Measurements from ENCODE around the gene POMP.

DNA sequence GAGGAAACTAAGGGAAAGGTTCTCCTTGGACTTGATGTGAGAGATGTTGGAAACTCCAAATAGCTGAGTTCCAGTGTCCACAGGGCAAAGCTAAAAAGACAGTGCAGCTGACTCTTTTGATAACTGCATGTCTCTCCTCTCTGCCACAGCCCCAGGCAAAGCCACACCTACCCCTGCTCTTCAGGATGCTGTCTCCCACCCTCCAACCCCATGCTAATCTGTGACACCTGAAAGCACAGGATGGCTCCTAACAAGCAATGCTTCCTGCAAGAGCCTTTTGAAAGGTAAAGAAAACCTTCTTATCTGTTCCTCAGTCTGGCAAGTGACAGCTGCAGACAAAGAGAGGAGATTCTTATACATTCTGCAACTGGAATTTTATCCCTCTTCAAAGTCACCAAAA, 45.4 kb downstream of the POMP start:
- TF ChIP-seq CTCF (IDR thresholded peaks at IDR 0.05) (no peak), TCF7L2 (IDR thresholded peaks at IDR 0.05; ENCODE audit: low read depth, low read length) (no peak), SIN3A (IDR thresholded peaks at IDR 0.05; ENCODE audit: borderline replicate concordance, insufficient read depth, low read depth, low read length) (no peak), POLR2AphosphoS5 (IDR thresholded peaks at IDR 0.05; ENCODE audit: low read depth, low read length) (no peak)
- TF ChIP-seq, protein P1, sequence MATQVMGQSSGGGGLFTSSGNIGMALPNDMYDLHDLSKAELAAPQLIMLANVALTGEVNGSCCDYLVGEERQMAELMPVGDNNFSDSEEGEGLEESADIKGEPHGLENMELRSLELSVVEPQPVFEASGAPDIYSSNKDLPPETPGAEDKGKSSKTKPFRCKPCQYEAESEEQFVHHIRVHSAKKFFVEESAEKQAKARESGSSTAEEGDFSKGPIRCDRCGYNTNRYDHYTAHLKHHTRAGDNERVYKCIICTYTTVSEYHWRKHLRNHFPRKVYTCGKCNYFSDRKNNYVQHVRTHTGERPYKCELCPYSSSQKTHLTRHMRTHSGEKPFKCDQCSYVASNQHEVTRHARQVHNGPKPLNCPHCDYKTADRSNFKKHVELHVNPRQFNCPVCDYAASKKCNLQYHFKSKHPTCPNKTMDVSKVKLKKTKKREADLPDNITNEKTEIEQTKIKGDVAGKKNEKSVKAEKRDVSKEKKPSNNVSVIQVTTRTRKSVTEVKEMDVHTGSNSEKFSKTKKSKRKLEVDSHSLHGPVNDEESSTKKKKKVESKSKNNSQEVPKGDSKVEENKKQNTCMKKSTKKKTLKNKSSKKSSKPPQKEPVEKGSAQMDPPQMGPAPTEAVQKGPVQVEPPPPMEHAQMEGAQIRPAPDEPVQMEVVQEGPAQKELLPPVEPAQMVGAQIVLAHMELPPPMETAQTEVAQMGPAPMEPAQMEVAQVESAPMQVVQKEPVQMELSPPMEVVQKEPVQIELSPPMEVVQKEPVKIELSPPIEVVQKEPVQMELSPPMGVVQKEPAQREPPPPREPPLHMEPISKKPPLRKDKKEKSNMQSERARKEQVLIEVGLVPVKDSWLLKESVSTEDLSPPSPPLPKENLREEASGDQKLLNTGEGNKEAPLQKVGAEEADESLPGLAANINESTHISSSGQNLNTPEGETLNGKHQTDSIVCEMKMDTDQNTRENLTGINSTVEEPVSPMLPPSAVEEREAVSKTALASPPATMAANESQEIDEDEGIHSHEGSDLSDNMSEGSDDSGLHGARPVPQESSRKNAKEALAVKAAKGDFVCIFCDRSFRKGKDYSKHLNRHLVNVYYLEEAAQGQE (IDR thresholded peaks at IDR 0.05; ENCODE audit: insufficient read depth in 1 of 2, low read depth in 2 of 2, low read length in 1 of 2): no peak

Data from Panc1 (cell line).